Stimulated activated CD4-positive, alpha-beta T cell treated with anti-CD3 and anti-CD28 coated beads, Interleukin-1b, Interleukin-23, amount 100 ng/mL, for 24 hours (primary cell): ENCODE results near the gene PRRG2.

Source experiments
- DNase-seq, 4 experiments: peaks; one replicate each; pipeline ENCODE4 v3.0.0-alpha.2; 2020; ENCODE audit warnings: low read depth in 4 of 4, low spot score in 1 of 4

The PRRG2 gene

DNA sequence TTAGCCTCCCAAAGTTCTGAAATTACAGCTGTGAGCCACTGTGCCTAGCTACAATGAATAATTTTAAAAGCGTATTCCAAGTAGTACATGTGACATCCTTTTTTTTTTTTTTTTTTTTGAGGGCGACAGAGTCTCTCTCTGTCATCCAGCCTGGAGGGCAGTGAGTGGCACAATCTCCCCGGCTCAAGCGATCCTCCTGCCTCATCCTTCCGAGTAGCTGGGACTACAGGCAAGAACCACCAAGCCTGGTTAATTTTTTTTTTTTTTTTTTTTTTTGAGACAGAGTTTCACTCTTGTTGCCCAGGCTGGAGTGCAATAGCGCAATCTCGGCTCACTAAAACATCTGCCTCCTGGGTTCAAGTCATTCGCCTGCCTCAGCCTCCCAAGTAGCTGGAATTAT lies 6.1 kb downstream of the PRRG2 start:
- no peak for DNase-seq

GRCh38 chr19:49588365-49589122 lies 7.4 kb downstream of the PRRG2 start:
- no peak for DNase-seq

DNA sequence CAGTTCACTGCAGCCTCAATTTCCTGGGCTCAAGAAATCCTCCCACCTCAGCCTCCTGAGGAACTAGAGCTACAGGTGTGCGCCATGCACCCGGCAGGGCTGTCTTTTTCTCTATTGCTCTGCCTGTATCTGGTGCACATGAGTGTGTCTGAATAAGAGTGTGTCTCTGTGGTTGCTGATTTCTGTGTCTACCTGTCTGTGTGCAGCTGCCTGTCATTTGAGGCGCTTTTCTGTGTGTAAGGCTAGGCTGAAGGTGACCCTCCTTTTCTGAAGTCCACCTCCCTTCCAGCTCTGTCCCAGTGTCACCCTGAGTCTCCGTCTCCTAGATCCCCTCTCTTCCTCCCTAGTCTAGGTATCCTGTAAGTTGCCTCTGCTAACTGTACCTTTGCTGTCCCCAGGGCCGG lies 8.4 kb downstream of the PRRG2 start:
- DNase-seq, result no peak

GRCh38 chr19:49590071-49590970 lies 9.2 kb downstream of the PRRG2 start:
- DNase-seq, result peak; percentile 70 to 93 (median 80)

GRCh38 chr19:49590971-49591730 lies 10.0 kb downstream of the PRRG2 start, which contains the start of gene PRR12:
Gene PRR12 (plus strand): TSS chr19:49591182. CDS start chr19:49591655, 473 bp downstream.
- peak in 2 of 4 experiments; percentile 55 to 63 for DNase-seq

GRCh38 chr19:49591731-49592485 lies 10.8 kb downstream of the PRRG2 start:
- peak in 1 of 4 experiments; percentile 35 for DNase-seq

- no peak for DNase-seq
These were observed 11.5 kb downstream of the PRRG2 start for GRCh38 chr19:49592486-49593232.

GRCh38 chr19:49593233-49594113 lies 12.4 kb downstream of the PRRG2 start:
- DNase-seq, result peak; percentile 71 to 96 (median 88)

DNA sequence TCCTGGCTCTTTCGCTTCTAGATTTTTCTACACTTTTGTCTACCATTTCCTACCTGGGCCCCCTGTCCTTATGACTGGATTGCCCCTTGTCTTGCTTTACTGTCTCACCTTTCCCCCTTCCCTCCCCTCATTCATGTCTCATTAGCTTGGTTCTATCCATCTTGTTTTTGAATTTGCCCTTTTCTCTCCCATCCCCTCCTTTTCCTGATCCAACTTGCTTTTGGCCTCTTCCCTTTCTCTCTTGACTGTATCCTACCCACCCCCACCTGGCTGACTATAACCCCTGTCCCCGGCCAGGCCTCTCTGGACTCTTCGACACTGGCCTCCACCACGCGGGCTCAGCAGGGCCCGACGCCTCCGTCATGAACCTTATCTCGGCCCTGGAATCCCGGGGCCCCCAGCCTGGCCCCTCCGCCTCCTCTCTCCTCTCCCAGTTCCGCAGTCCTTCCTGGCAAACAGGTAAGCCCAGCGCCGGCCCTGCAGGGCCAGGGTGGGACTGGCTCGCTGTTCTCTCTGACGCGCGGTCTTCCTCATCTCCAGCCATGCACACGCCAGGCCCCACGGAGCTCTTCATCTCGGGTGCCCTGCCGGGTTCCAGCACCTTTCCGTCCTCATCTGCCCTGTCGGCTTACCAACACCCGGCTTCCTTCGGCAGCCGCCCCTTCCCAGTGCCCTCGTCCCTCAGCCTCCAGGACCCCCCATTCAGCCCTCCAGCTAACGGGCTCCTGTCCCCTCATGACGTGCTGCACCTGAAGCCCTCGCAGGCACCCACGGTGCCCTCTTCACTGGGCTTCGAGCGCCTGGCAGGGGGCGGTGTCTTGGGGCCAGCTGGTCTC lies 13.3 kb downstream of the PRRG2 start:
- DNase-seq, result no peak

DNA sequence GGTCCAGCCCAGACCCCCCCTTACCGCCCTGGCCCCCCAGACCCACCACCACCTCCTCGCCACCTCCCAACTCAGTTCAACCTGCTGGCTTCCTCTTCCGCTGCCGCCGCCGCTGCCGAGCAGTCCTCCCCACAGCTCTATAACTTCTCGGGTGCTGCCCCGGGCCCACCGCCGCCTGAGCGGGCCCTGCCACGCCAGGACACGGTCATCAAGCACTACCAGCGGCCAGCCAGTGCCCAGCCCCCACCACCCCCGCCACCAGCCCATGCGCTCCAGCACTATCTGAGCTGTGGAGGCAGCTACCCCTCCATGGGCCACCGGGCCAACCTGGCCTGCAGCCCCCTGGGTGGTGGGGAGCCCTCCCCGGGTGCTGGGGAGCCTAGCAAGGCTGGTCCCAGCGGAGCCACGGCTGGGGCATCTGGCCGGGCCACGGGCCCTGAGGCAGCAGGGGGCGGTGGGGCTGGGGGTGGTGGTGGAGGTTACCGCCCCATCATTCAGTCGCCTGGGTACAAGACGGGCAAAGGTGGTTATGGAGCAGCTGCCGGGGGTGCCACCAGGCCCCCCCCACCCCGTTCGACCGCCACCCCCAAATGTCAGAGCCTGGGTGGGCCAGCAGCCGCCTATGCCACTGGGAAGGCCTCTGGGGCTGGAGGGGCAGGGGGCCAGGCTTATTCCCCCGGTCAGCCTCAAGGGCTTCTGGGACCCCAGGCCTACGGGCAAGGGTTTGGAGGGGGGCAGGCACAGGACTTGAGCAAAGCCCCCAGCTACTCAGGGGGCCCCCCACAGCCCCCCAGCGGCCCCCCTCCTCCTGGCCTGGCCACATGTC lies 14.1 kb downstream of the PRRG2 start:
- no peak for DNase-seq

DNA sequence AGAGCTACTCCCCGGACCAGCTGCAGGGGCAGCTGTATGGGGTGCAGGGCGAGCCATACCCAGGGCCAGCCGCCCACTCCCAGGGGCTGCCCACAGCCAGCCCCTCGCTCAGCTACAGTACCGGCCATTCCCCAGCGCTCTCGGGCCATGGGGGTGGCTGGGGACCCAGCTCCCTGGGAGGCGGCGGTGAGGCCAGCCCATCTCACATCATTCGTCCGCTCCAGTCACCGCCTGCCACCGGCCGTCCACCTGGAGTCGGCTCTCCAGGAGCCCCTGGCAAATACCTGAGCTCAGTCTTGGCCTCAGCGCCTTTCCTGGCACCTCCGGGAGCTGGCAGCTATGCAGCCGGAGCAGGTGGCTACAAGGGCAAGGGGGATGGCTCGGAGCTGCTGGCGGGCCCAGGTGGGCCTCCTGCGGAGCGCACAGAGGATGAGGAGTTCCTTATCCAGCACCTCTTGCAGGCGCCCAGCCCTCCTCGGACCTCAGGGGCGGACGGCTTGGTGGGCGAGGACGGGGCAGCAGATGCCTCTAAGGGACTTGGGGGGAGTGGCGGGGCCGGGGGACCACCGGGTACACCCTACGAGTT lies 14.8 kb downstream of the PRRG2 start:
- no peak for DNase-seq

DNA sequence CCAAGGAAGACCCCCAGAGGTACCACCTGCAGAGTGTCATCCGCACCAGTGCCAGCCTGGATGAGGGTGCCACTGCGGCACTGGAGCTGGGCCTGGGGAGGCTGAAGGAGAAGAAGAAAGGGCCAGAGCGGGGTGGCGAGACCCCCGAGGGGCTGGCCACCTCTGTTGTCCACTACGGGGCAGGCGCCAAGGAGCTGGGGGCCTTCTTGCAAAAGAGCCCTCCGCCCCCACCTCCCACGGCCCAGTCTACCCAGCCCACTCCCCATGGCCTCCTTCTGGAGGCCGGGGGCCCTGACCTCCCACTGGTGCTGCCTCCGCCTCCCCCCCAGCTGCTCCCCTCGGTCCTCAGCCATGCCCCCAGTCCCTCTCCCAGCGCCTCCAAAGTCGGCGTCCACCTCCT lies 15.3 kb downstream of the PRRG2 start:
- DNase-seq, result no peak

GRCh38 chr19:49596954-49597702 lies 16.0 kb downstream of the PRRG2 start:
- no peak for DNase-seq

GRCh38 chr19:49597703-49597974 lies 16.5 kb downstream of the PRRG2 start:
- no peak for DNase-seq

DNA sequence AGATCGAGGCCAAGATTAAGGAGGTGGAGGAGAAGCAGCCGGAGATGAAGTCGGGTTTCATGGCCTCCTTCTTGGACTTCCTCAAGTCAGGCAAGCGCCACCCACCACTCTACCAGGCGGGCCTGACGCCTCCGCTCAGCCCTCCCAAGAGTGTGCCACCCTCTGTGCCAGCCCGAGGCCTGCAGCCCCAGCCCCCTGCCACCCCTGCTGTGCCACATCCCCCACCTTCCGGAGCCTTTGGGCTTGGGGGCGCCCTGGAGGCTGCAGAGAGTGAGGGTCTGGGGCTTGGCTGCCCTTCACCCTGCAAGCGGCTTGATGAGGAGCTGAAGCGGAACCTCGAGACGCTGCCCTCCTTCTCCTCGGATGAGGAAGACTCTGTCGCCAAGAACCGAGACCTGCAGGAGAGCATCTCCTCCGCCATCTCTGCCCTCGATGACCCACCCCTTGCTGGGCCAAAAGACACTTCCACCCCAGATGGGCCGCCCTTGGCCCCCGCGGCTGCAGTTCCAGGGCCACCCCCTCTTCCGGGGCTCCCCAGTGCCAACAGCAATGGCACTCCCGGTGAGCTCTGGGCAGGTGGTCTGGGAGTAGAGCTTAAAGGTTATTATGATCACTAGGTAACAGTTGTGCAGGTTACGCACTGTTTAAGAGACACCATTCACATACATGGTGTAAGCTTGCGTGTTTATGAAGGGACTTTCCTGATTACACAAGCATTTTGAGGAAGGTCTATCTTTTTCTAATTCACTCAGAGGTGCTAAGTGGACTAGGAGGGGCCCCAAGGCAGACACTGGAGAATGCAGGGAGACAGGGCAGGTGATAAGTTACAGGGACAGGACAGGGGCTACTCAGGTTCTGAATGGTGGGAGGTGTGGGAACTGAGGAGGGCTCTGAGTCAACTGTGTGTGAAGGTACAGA lies 18.5 kb downstream of the PRRG2 start:
- no peak for DNase-seq
